HepG2 (cell line): ENCODE results near the gene VAMP8. TPM values are rescaled to one million over a fixed set of nuclear protein-coding genes. Genes with fewer than 3 reads are reported as not detected.

Source experiments
- FOXM1 ChIP-seq: sonication (generic); formaldehyde crosslinking; IDR thresholded peaks from 2 replicates; pipeline ENCODE4 v1.5.0; 2020; ENCODE audit warnings: missing genetic modification reagents
- GATAD2A ChIP-seq: IDR thresholded peaks from 2 replicates; pipeline ENCODE4 v1.6.1; 2016
- GZF1 ChIP-seq: sonication (generic); formaldehyde crosslinking; IDR thresholded peaks from 2 replicates; pipeline ENCODE4 v1.5.1; 2020; ENCODE audit warnings: mild to moderate bottlenecking, missing genetic modification reagents
- HMGXB4 ChIP-seq, 2 experiments: sonication (generic) in 1 of 2; formaldehyde crosslinking in 1 of 2; IDR thresholded peaks; 2 replicates each; pipeline versions ENCODE4 v1.4.0 to v1.6.1; 2018 to 2020; ENCODE audit warnings: missing genetic modification reagents in 2 of 2, borderline replicate concordance in 1 of 2, low read depth in 1 of 2, mild to moderate bottlenecking in 1 of 2, missing biosample characterization in 1 of 2
- MTA1 ChIP-seq: sonication (generic); formaldehyde crosslinking; IDR thresholded peaks from 2 replicates; pipeline ENCODE4 v1.4.0; 2020; ENCODE audit warnings: missing genetic modification reagents, mild to moderate bottlenecking, borderline replicate concordance
- MXD4 ChIP-seq: IDR thresholded peaks from 2 replicates; pipeline ENCODE4 v1.6.1; 2016; ENCODE audit warnings: mild to moderate bottlenecking, missing biosample characterization, missing genetic modification reagents
- NR2F6 ChIP-seq, 2 experiments: IDR thresholded peaks; 2 replicates each; pipeline ENCODE4 v1.6.1; 2016; ENCODE audit warnings: antibody characterized with exemption in 1 of 2, mild to moderate bottlenecking in 1 of 2
- RELA ChIP-seq: sonication (generic); formaldehyde crosslinking; IDR thresholded peaks from 2 replicates; pipeline ENCODE4 v1.4.0; 2020; ENCODE audit warnings: missing genetic modification reagents
- SNAPC5 ChIP-seq: sonication (generic); formaldehyde crosslinking; IDR thresholded peaks from 2 replicates; pipeline ENCODE4 v1.8.1; 2023; ENCODE audit warnings: mild to moderate bottlenecking, missing genetic modification reagents, borderline replicate concordance
- SP5 ChIP-seq: IDR thresholded peaks from 2 replicates; pipeline ENCODE4 v1.6.1; 2016; ENCODE audit warnings: low read depth, borderline replicate concordance
- ZBTB3 ChIP-seq: sonication (generic); formaldehyde crosslinking; IDR thresholded peaks from 2 replicates; pipeline ENCODE4 v1.4.0; 2020; ENCODE audit warnings: low read depth, mild to moderate bottlenecking, moderate library complexity, missing genetic modification reagents, borderline replicate concordance
- ZNF354B ChIP-seq: sonication (generic); formaldehyde crosslinking; IDR thresholded peaks from 2 replicates; pipeline ENCODE4 v1.8.0; 2022; ENCODE audit warnings: mild to moderate bottlenecking, missing genetic modification reagents
- polyA plus RNA-seq, 8 experiments: library from polyadenylated mRNA; depleted of rRNA in 3 of 8; stranded (reverse) in 7 of 8; unstranded in 1 of 8; fragments of >200 nt; fragmentation: Illumina TruSeq in 4 of 8; extraction: Trizol in 4 of 8; gene quantifications; 2 replicates each; pipeline versions ENCODE4 v1.2.1 to v1.2.3, GENCODE V29; 2011 to 2016; ENCODE audit warnings: low read depth in 4 of 8, missing spikeins in 1 of 8, mixed read lengths in 1 of 8; ENCODE audit not compliant: insufficient read depth in 1 of 8
- total RNA-seq, 5 experiments: library from RNA; depleted of rRNA; stranded (reverse); fragments of >200 nt; fragmentation: Illumina TruSeq; extraction: Trizol; gene quantifications; 2 replicates each; pipeline ENCODE4 v1.2.3, GENCODE V29; 2016; ENCODE audit warnings: low read depth in 1 of 5
- TF ChIP-seq, protein P1 (sequence below): sonication (generic); formaldehyde crosslinking; IDR thresholded peaks from 2 replicates; pipeline ENCODE4 v1.5.1; 2020; ENCODE audit warnings: missing genetic modification reagents, mild to moderate bottlenecking, borderline replicate concordance
- TF ChIP-seq, protein P2 (sequence below): sonication (generic); formaldehyde crosslinking; IDR thresholded peaks from 2 replicates; pipeline ENCODE4; 2020; ENCODE audit warnings: missing genetic modification reagents, mild to moderate bottlenecking, borderline replicate concordance
- TF ChIP-seq, protein P3 (sequence below): sonication (generic); formaldehyde crosslinking; IDR thresholded peaks from 2 replicates; pipeline ENCODE4 v1.4.0; 2020; ENCODE audit warnings: mild to moderate bottlenecking, low read depth, missing genetic modification reagents
- TF ChIP-seq, protein P4 (sequence below): sonication (generic); formaldehyde crosslinking; IDR thresholded peaks from 2 replicates; pipeline ENCODE4 v1.4.0; 2020; ENCODE audit warnings: mild to moderate bottlenecking, missing genetic modification reagents

The VAMP8 gene
- total and polyA plus RNA-seq, 2 of the 13 experiments (the other 11 are each of a cell fraction or from before 2014, with no cell fraction given) = 83.3 to 157 TPM

GRCh38 chr2:85577386-85578242, at the start of gene VAMP8 (continued):
- TF ChIP-seq HMGXB4 (CRISPR knock-in tag; IDR thresholded peaks at IDR 0.05; ENCODE audit: borderline replicate concordance in 1 of 2, low read depth in 1 of 2) (peak; percentile 37 to 67; a peak in 2 of 4 replicates), NR2F6 (IDR thresholded peaks at IDR 0.05) (no peak; the same call in 1 of the 2 replicates), NR2F6 (CRISPR knock-in tag; IDR thresholded peaks at IDR 0.05) (no peak), GZF1 (CRISPR knock-in tag) (peak; percentile 23; the same call in 1 of the 2 replicates), MXD4 (CRISPR knock-in tag) (0 out of 2 replicates have a peak, but pooled peaks have one; percentile 21), ZNF354B (CRISPR knock-in tag) (no peak), FOXM1 (CRISPR knock-in tag) (no peak), ZBTB3 (0 out of 2 replicates have a peak, but pooled peaks have one; percentile 70), RELA (CRISPR knock-in tag) (0 out of 2 replicates have a peak, but pooled peaks have one; percentile 19), SNAPC5 (peak; percentile 41; the same call in 1 of the 2 replicates), MTA1 (peak; percentile 76; the same call in 1 of the 2 replicates), GATAD2A (CRISPR knock-in tag) (0 out of 2 replicates have a peak, but pooled peaks have one; percentile 9), SP5 (CRISPR knock-in tag) (0 out of 2 replicates have a peak, but pooled peaks have one; percentile 11)
- TF ChIP-seq, protein P1, sequence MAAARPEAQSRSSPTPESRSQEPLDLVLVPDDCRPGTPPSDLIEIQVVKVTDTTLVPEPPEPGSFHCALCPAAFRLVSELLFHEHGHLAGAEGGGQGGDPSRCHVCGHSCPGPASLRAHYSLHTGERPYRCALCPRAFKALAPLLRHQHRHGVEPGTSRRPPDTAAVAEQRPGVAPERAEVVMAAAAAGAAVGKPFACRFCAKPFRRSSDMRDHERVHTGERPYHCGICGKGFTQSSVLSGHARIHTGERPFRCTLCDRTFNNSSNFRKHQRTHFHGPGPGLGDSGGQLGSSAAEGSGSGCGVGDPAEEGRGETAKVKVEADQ (CRISPR knock-in tag) = 0 out of 2 replicates have a peak, but pooled peaks have one; percentile 68
- TF ChIP-seq, protein P2, sequence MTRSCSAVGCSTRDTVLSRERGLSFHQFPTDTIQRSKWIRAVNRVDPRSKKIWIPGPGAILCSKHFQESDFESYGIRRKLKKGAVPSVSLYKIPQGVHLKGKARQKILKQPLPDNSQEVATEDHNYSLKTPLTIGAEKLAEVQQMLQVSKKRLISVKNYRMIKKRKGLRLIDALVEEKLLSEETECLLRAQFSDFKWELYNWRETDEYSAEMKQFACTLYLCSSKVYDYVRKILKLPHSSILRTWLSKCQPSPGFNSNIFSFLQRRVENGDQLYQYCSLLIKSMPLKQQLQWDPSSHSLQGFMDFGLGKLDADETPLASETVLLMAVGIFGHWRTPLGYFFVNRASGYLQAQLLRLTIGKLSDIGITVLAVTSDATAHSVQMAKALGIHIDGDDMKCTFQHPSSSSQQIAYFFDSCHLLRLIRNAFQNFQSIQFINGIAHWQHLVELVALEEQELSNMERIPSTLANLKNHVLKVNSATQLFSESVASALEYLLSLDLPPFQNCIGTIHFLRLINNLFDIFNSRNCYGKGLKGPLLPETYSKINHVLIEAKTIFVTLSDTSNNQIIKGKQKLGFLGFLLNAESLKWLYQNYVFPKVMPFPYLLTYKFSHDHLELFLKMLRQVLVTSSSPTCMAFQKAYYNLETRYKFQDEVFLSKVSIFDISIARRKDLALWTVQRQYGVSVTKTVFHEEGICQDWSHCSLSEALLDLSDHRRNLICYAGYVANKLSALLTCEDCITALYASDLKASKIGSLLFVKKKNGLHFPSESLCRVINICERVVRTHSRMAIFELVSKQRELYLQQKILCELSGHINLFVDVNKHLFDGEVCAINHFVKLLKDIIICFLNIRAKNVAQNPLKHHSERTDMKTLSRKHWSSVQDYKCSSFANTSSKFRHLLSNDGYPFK = peak; percentile 24; the same call in 1 of the 2 replicates
- TF ChIP-seq, protein P3, sequence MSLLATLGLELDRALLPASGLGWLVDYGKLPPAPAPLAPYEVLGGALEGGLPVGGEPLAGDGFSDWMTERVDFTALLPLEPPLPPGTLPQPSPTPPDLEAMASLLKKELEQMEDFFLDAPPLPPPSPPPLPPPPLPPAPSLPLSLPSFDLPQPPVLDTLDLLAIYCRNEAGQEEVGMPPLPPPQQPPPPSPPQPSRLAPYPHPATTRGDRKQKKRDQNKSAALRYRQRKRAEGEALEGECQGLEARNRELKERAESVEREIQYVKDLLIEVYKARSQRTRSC (CRISPR knock-in tag) = no peak
- TF ChIP-seq, protein P4, sequence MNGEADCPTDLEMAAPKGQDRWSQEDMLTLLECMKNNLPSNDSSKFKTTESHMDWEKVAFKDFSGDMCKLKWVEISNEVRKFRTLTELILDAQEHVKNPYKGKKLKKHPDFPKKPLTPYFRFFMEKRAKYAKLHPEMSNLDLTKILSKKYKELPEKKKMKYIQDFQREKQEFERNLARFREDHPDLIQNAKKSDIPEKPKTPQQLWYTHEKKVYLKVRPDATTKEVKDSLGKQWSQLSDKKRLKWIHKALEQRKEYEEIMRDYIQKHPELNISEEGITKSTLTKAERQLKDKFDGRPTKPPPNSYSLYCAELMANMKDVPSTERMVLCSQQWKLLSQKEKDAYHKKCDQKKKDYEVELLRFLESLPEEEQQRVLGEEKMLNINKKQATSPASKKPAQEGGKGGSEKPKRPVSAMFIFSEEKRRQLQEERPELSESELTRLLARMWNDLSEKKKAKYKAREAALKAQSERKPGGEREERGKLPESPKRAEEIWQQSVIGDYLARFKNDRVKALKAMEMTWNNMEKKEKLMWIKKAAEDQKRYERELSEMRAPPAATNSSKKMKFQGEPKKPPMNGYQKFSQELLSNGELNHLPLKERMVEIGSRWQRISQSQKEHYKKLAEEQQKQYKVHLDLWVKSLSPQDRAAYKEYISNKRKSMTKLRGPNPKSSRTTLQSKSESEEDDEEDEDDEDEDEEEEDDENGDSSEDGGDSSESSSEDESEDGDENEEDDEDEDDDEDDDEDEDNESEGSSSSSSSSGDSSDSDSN = peak; percentile 84
